OCI-LY7 (cell line): ENCODE results near the gene DIO1. TPM values are rescaled to one million over a fixed set of nuclear protein-coding genes. Genes with fewer than 3 reads are reported as not detected.
A peak's percentile ranks its signal among the peaks of the same experiment; 100 is the strongest.

Experiments used
- BruUV-seq: library from RNA; stranded (reverse); fragments of 400-500 nt; replicated peaks from 2 replicates; lab custom pipeline; 2021; lab: Mats Ljungman, UMichigan
- CTCF ChIA-PET: fragments of 300-600 bp; sonication (Branson Sonifier 250); formaldehyde crosslinking; loops from one replicate; lab custom pipeline; 2022; ENCODE audit warnings: antibody characterized with exemption; ENCODE audit not compliant: unreplicated experiment; lab: Charles Lee
- POLR2A ChIA-PET: fragments of 300-600 bp; sonication (Branson Sonifier 250); formaldehyde crosslinking; loops from one replicate; lab custom pipeline; 2022; ENCODE audit warnings: antibody characterized with exemption; lab: Charles Lee
- DNase-seq: peaks from one replicate; pipeline ENCODE4 v3.0.0-alpha.2; 2015; ENCODE audit warnings: low spot score
- H2AFZ ChIP-seq: fragments of 200-600 bp; sonication (generic), shearing (Covaris generic); 2 replicates; pipeline ENCODE4 v1.6.1; 2014; ENCODE audit warnings: mild to moderate bottlenecking, antibody characterized with exemption, low read length, moderate library complexity
- H3K27ac ChIP-seq: fragments of 200-600 bp; sonication (generic); 2 replicates; pipeline ENCODE4 v1.5.1; 2014; ENCODE audit warnings: mixed run types, low read depth, mild to moderate bottlenecking, moderate library complexity, low read length, inconsistent platforms; ENCODE audit not compliant: poor library complexity, severe bottlenecking
- H3K36me3 ChIP-seq: fragments of 200-600 bp; sonication (generic); 2 replicates; pipeline ENCODE4 v1.6.1; 2014; ENCODE audit warnings: mild to moderate bottlenecking, antibody characterized with exemption, low read length, moderate library complexity, mixed read lengths; ENCODE audit not compliant: insufficient read depth
- H3K4me1 ChIP-seq: fragments of 200-600 bp; sonication (generic); 2 replicates; pipeline ENCODE4 v1.5.1; 2014; ENCODE audit warnings: mild to moderate bottlenecking, low read length; ENCODE audit not compliant: insufficient read depth, poor library complexity, severe bottlenecking
- H3K4me2 ChIP-seq: fragments of 200-600 bp; sonication (generic); 2 replicates; pipeline ENCODE4 v1.6.1; 2014; ENCODE audit warnings: mild to moderate bottlenecking, low read length
- H3K4me3 ChIP-seq: fragments of 200-600 bp; sonication (generic); 2 replicates; pipeline ENCODE4 v1.5.1; 2014; ENCODE audit warnings: mild to moderate bottlenecking, low read depth, low read length; ENCODE audit not compliant: poor library complexity, severe bottlenecking
- H3K79me2 ChIP-seq: fragments of 200-600 bp; sonication (generic); 2 replicates; pipeline ENCODE4 v1.6.1; 2016; ENCODE audit warnings: low read depth, mild to moderate bottlenecking, low read length, moderate library complexity, mixed read lengths; ENCODE audit not compliant: insufficient read depth
- H3K9me2 ChIP-seq: fragments of 200-600 bp; sonication (generic); 2 replicates; pipeline ENCODE4 v1.6.1; 2016; ENCODE audit warnings: mild to moderate bottlenecking, low read length, mixed read lengths; ENCODE audit not compliant: insufficient read depth
- H3K9me3 ChIP-seq: fragments of 200-600 bp; sonication (generic); 2 replicates; pipeline ENCODE4 v1.6.1; 2014; ENCODE audit warnings: mild to moderate bottlenecking, mixed run types, low read length, mixed read lengths
- H4K20me1 ChIP-seq: fragments of 200-600 bp; sonication (generic); 2 replicates; pipeline ENCODE4 v1.6.1; 2014; ENCODE audit warnings: mild to moderate bottlenecking, antibody characterized with exemption, low read length, moderate library complexity, mixed read lengths; ENCODE audit not compliant: insufficient read depth
- EZH2phosphoT487 ChIP-seq: fragments of 200-600 bp; sonication (generic); IDR thresholded peaks from 2 replicates; pipeline ENCODE4 v1.6.1; 2018; ENCODE audit warnings: low read depth, borderline replicate concordance, mild to moderate bottlenecking, mixed run types, antibody characterized with exemption, low read length, moderate library complexity, mixed read lengths
- intact Hi-C: fragments of 100-400 bp; cut with micrococcal nuclease; formaldehyde crosslinking; loops from one replicate; pipeline ENCODE4 v1.10.0; 2022; ENCODE audit not compliant: unreplicated experiment
- total RNA-seq, 2 experiments: library from RNA; depleted of rRNA in 1 of 2; stranded (reverse); fragments of >200 nt in 1 of 2; shearing (Covaris generic) in 1 of 2; gene quantifications; 2 replicates each; pipeline ENCODE4 v1.2.3, GENCODE V29; 2014 to 2022
- TF ChIP-seq, protein P1 (sequence below): fragments of 200-600 bp; sonication (generic); conservative IDR thresholded peaks from 2 replicates; pipeline ENCODE4 v1.5.1; 2014; ENCODE audit warnings: mild to moderate bottlenecking, antibody characterized with exemption, low read length, moderate library complexity, mixed read lengths

The DIO1 gene
- total RNA-seq, 2 experiments from 2014 or later: not detected

DNA sequence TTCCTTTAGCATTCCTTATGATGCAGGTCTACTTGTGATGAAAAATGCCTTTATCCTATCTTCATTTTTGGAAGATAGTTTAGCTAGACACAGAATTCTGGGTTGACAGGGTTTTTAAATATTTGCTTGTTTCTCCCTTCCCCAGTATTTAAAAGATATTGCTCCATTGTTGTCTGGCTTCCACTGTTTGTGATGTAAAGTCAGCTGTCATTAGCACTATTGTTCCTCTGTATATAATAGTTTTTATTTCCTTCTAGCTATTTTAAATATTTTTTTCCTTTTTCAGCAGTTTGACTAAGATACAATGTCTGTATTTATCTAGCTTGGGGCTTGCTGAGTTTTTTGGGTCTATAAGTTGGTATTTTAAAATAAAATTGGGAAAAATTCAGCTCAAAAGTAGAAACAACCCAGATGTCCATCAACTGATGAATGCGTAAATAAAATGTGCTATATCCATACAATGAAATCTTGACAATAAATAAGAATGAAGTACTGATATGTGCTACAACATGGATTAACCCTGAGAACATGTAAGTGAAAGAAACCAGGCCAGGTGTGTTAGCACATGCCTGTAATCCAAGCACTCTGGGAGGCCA lies 40.3 kb downstream of the DIO1 start:
- intact Hi-C loops: no loop called here
- Histone ChIP-seq H2AFZ (no peak overlapping the region), H3K27ac (no peak overlapping the region), H3K4me1 (no peaks in the 10 kb centered on the region), H3K79me2 (no peaks in the 10 kb centered on the region), H3K4me3 (no peak overlapping the region), H3K36me3 (peaks cover 63% of the 10 kb centered on the region), H3K9me3 (peaks cover 21% of the 10 kb centered on the region), H3K9me2 (no peaks in the 10 kb centered on the region), H3K4me2 (no peak overlapping the region), H4K20me1 (no peaks in the 10 kb centered on the region)
- BruUV-seq: no TSS peak
- TF ChIP-seq EZH2phosphoT487: no peak
- TF ChIP-seq, protein P1, sequence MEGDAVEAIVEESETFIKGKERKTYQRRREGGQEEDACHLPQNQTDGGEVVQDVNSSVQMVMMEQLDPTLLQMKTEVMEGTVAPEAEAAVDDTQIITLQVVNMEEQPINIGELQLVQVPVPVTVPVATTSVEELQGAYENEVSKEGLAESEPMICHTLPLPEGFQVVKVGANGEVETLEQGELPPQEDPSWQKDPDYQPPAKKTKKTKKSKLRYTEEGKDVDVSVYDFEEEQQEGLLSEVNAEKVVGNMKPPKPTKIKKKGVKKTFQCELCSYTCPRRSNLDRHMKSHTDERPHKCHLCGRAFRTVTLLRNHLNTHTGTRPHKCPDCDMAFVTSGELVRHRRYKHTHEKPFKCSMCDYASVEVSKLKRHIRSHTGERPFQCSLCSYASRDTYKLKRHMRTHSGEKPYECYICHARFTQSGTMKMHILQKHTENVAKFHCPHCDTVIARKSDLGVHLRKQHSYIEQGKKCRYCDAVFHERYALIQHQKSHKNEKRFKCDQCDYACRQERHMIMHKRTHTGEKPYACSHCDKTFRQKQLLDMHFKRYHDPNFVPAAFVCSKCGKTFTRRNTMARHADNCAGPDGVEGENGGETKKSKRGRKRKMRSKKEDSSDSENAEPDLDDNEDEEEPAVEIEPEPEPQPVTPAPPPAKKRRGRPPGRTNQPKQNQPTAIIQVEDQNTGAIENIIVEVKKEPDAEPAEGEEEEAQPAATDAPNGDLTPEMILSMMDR: no peak
- ChIA-PET POLR2A (interaction anchor here (0.7 kb wide), 1 partner anchor 16 kb away, joined by 3 read pairs; no protein-coding TSS in a partner anchor), CTCF (no interaction called here)
- peak; percentile 8 for DNase-seq

DNA sequence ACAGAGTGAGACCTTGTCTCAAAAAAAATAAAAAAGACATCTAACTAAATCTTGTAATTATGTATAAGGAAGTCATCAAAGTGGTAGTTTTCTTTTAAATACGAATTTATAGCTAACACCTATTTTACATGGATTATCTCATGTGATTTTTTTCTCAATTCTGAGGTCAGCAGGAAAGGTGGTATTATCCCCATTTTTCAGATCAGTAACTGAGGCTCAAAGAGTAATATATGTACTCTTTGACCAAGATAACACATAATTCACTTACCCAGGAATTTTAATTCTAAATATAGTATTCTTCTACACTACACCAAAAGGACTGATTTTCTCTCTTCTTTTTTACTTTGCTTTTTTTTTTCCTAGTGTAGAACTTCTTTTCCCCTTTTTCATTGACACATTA lies 42.4 kb downstream of the DIO1 start:
- H2AFZ ChIP-seq: no peak overlapping the region
- no peaks in the 10 kb centered on the region for H4K20me1 ChIP-seq
- CTCF ChIA-PET: no interaction called here
- TF ChIP-seq, protein P1: no peak
- TF ChIP-seq EZH2phosphoT487: no peak
- no peaks in the 10 kb centered on the region for H3K9me2 ChIP-seq
- POLR2A ChIA-PET: interaction anchor here (0.6 to 1.7 kb wide), 2 partner anchors 9 to 19 kb away, joined by 3 to 7 read pairs; partner anchors contain the start of gene IFT25
- no peaks in the 10 kb centered on the region for H3K4me1 ChIP-seq
- H3K79me2 ChIP-seq: peaks cover 2% of the 10 kb centered on the region; the same call in 1 of the 2 replicates
- no peak overlapping the region for H3K27ac ChIP-seq
- no peak overlapping the region for H3K4me3 ChIP-seq
- peaks cover 59% of the 10 kb centered on the region for H3K36me3 ChIP-seq
- no peak for DNase-seq
- no peak overlapping the region for H3K4me2 ChIP-seq
- BruUV-seq: no TSS peak
- intact Hi-C loops: no loop called here
- peaks cover 21% of the 10 kb centered on the region for H3K9me3 ChIP-seq

DNA sequence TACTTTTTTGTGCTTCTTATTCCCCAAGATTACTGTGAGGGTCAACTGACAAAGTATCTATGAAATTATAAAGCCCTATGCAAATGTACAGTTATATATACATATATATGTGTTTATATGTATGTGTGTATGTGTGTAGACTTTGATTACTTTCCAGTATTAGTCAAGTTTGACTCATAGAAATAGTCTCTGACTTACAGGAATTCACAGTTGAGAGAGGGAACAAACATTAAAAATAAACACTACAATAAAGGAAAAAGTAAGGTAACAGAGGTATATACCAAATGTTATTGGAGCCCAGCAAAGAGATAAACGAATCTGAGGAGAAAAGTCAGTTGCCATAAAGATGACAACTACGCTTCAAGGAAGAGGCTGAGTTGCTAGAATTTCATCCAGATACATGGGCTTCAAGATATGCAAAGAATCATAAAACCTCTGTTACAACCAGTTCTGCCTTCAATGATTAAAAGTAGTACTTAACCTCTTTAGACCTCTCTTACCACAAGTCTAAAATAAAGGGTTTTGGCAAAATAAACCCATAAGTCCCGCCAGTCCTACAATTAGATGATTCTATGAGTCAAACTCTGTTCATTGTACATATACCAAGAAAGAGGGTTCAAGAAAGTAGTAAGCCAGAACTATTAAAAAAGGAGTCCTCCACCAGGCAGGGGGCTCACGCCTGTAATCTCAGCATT lies 44.3 kb downstream of the DIO1 start:
- Histone ChIP-seq H3K9me3 (peaks cover 20% of the 10 kb centered on the region), H3K4me2 (no peak overlapping the region), H3K4me3 (no peak overlapping the region), H3K9me2 (no peaks in the 10 kb centered on the region), H4K20me1 (no peaks in the 10 kb centered on the region), H2AFZ (no peak overlapping the region), H3K36me3 (peaks cover 53% of the 10 kb centered on the region), H3K27ac (no peak overlapping the region), H3K4me1 (no peaks in the 10 kb centered on the region), H3K79me2 (peaks cover 16% of the 10 kb centered on the region; the same call in 1 of the 2 replicates)
- ChIA-PET CTCF (interaction anchor here (0.6 kb wide), 1 partner anchor 814 kb away, joined by 3 read pairs; no protein-coding TSS in a partner anchor), POLR2A (no interaction called here)
- intact Hi-C loops: no loop called here
- no TSS peak for BruUV-seq
- TF ChIP-seq, protein P1: no peak
- no peak for TF ChIP-seq EZH2phosphoT487
- DNase-seq: no peak
